Uterus (tissue), 4 donors: ENCODE results near the gene CTDSPL. TPM values are rescaled to one million over a fixed set of nuclear protein-coding genes. Genes with fewer than 3 reads are reported as not detected.

Source experiments
- DNase-seq, 2 donors: peaks; one replicate each; pipeline ENCODE4 v3.0.0-alpha.2; 2019 to 2020
- H3K27ac ChIP-seq, 2 donors: fragments of 200-600 bp; sonication (generic); 1 replicate in 1 of 2; 2 replicates in 1 of 2; pipeline ENCODE4 v1.5.1; 2016 to 2018
- H3K27me3 ChIP-seq, 2 donors: fragments of 200-600 bp; sonication (generic); one replicate each; pipeline ENCODE4 v1.5.1; 2018 to 2019; ENCODE audit warnings: control low read depth in 1 of 2
- H3K36me3 ChIP-seq, 2 donors: fragments of 200-600 bp; sonication (generic); one replicate each; pipeline ENCODE4 v1.5.1; 2019; ENCODE audit warnings: control low read depth in 1 of 2
- H3K4me1 ChIP-seq, 2 donors: fragments of 200-600 bp; sonication (generic); one replicate each; pipeline ENCODE4 v1.5.1; 2018 to 2019; ENCODE audit warnings: control low read depth in 1 of 2
- H3K4me3 ChIP-seq, 2 donors: fragments of 200-600 bp; sonication (generic); 1 replicate in 1 of 2; 2 replicates in 1 of 2; pipeline ENCODE4 v1.5.1; 2018 to 2019; ENCODE audit warnings: mild to moderate bottlenecking in 1 of 2
- H3K9me3 ChIP-seq, 2 donors: fragments of 200-600 bp; sonication (generic); one replicate each; pipeline ENCODE4 v1.5.1; 2019; ENCODE audit warnings: control low read depth in 1 of 2
- CTCF ChIP-seq, 4 experiments: fragments of 200-600 bp in 2 of 4; fragments of 450-650 bp in 2 of 4; sonication (generic) in 2 of 4; IDR thresholded peaks; one replicate each; pipeline ENCODE4 v1.5.1; 2016 to 2019; ENCODE audit warnings: antibody characterized with exemption in 4 of 4, mild to moderate bottlenecking in 2 of 4, moderate library complexity in 1 of 4
- POLR2A ChIP-seq, 2 donors: fragments of 450-650 bp; IDR thresholded peaks; one replicate each; pipeline ENCODE4 v1.6.1; 2016; ENCODE audit warnings: antibody characterized with exemption in 2 of 2, mild to moderate bottlenecking in 1 of 2, moderate library complexity in 1 of 2
- intact Hi-C: fragments of 100-400 bp; cut with DNase I; formaldehyde crosslinking; loops from one replicate; pipeline ENCODE4 v1.15.1; 2023; ENCODE audit warnings: low total_unique reads
- total RNA-seq, 4 donors: library from RNA; depleted of rRNA in 3 of 4; stranded (reverse); fragments of >200 nt in 3 of 4; gene quantifications; one replicate each; pipeline versions ENCODE4 v1.1.0 to v1.2.4, GENCODE V29; 2014 to 2023
- donor health status: DM: yes; HTN: yes; CAD: no.

CTDSPL gene
- total RNA-seq, 4 donors from 2014 or later = 6.4 to 55.9 (median 28.7) TPM

- no peak overlapping the region for H3K4me3 ChIP-seq
- H3K4me1 ChIP-seq = peaks cover 5 to 8% of the 10 kb centered on the region in 2 donors
- no peaks in the 10 kb centered on the region for H3K9me3 ChIP-seq
- H3K36me3 ChIP-seq = no peaks in the 10 kb centered on the region
- DNase-seq = no peak
- TF ChIP-seq CTCF (IDR thresholded peaks at IDR 0.05) (no peak), POLR2A (IDR thresholded peaks at IDR 0.05) (no peak)
- H3K27me3 ChIP-seq = no peaks in the 10 kb centered on the region
- H3K27ac ChIP-seq = no peak overlapping the region
- intact Hi-C loops = no loop called here
Observed at GRCh38 chr3:37995652-37996641, 134.3 kb downstream of the CTDSPL start.

- TF ChIP-seq CTCF (IDR thresholded peaks at IDR 0.05) (peak; percentile 70 to 88 (median 82)), POLR2A (IDR thresholded peaks at IDR 0.05) (no peak)
- Histone ChIP-seq H3K27ac (peak overlapping the region in 1 of 2 donors; percentile 90), H3K4me1 (peaks cover 5 to 8% of the 10 kb centered on the region in 2 donors), H3K27me3 (no peaks in the 10 kb centered on the region), H3K36me3 (no peaks in the 10 kb centered on the region), H3K9me3 (no peaks in the 10 kb centered on the region), H3K4me3 (no peak overlapping the region)
- intact Hi-C loops = no loop called here
- DNase-seq = peak; percentile 71 to 73
Observed at GRCh38 chr3:37996785-37997301, 135.2 kb downstream of the CTDSPL start.

GRCh38 chr3:37997342-37997741, 135.7 kb downstream of the CTDSPL start:
- no peaks in the 10 kb centered on the region for H3K27me3 ChIP-seq
- DNase-seq = no peak
- peak overlapping the region in 1 of 2 donors; percentile 90 for H3K27ac ChIP-seq
- H3K4me1 ChIP-seq = peaks cover 5 to 8% of the 10 kb centered on the region in 2 donors
- no peaks in the 10 kb centered on the region for H3K36me3 ChIP-seq
- no peak overlapping the region for H3K4me3 ChIP-seq
- H3K9me3 ChIP-seq = no peaks in the 10 kb centered on the region
- intact Hi-C loops = no loop called here
- no peak for TF ChIP-seq POLR2A (IDR thresholded peaks at IDR 0.05)
- TF ChIP-seq CTCF (IDR thresholded peaks at IDR 0.05) = no peak

- peak overlapping the region; percentile 88 to 90 for H3K27ac ChIP-seq
- peak in 1 of 2 donors; percentile 43 for DNase-seq
- intact Hi-C loops = no loop called here
Observed at GRCh38 chr3:37997791-37998370, 136.2 kb downstream of the CTDSPL start.

More at GRCh38 chr3:37997791-37998370, 136.2 kb downstream of the CTDSPL start:
- Histone ChIP-seq H3K9me3 (no peaks in the 10 kb centered on the region), H3K4me1 (peaks cover 5 to 8% of the 10 kb centered on the region in 2 donors), H3K36me3 (no peaks in the 10 kb centered on the region), H3K4me3 (peak overlapping the region in 1 of 2 donors; percentile 48), H3K27me3 (no peaks in the 10 kb centered on the region)
- no peak for TF ChIP-seq CTCF (IDR thresholded peaks at IDR 0.05)
- TF ChIP-seq POLR2A (IDR thresholded peaks at IDR 0.05) = no peak
